Measurements from ENCODE around the gene C21orf91.

Gene C21orf91

GRCh38 chr21:17819114-17819876 lies at the start of gene C21orf91:
Gene C21orf91, minus strand, starts transcription at chr21:17819356. Its CDS starts 1,038 bp downstream, at chr21:17818318.
- no peak for FAIRE-seq

- FAIRE-seq: no peak
Observed at GRCh38 chr21:17866590-17866989, 47.4 kb upstream of the C21orf91 start.

GRCh38 chr21:17859661-17860060 lies 40.5 kb upstream of the C21orf91 start:
- FAIRE-seq: no peak

- no peak for FAIRE-seq
Observed at GRCh38 chr21:17858747-17859146, 39.6 kb upstream of the C21orf91 start.

- FAIRE-seq: no peak
Observed at GRCh38 chr21:17854745-17855144, 35.6 kb upstream of the C21orf91 start.

- no peak for FAIRE-seq
Observed at GRCh38 chr21:17853393-17854275, 34.5 kb upstream of the C21orf91 start.

- no peak for FAIRE-seq
Observed at GRCh38 chr21:17848228-17848627, 29.1 kb upstream of the C21orf91 start.

GRCh38 chr21:17841103-17841502 lies 21.9 kb upstream of the C21orf91 start:
- no peak for FAIRE-seq

- FAIRE-seq: no peak
Observed at GRCh38 chr21:17834639-17835354, 15.6 kb upstream of the C21orf91 start.

- FAIRE-seq: no peak
Observed at GRCh38 chr21:17829472-17829871, 10.3 kb upstream of the C21orf91 start.

GRCh38 chr21:17828223-17828622 lies 9.1 kb upstream of the C21orf91 start:
- no peak for FAIRE-seq

- no peak for FAIRE-seq
Observed at GRCh38 chr21:17823846-17824245, 4.7 kb upstream of the C21orf91 start.

- no peak for FAIRE-seq
Observed at GRCh38 chr21:17821121-17821520, 2.0 kb upstream of the C21orf91 start.

GRCh38 chr21:17819877-17820229 lies 697 bp upstream of the C21orf91 start:
- FAIRE-seq: peak; percentile 87

- no peak for FAIRE-seq
Observed at GRCh38 chr21:17818186-17819113, 706 bp downstream of the C21orf91 start.

- no peak for FAIRE-seq
Observed at GRCh38 chr21:17813353-17813752, 5.8 kb downstream of the C21orf91 start.

GRCh38 chr21:17805966-17806365 lies 13.2 kb downstream of the C21orf91 start:
- FAIRE-seq: no peak

GRCh38 chr21:17803536-17803935 lies 15.6 kb downstream of the C21orf91 start:
- FAIRE-seq: no peak

GRCh38 chr21:17802572-17802971 lies 16.6 kb downstream of the C21orf91 start:
- no peak for FAIRE-seq

GRCh38 chr21:17799414-17800164 lies 19.6 kb downstream of the C21orf91 start:
- no peak for FAIRE-seq

GRCh38 chr21:17798796-17799195 lies 20.4 kb downstream of the C21orf91 start:
- no peak for FAIRE-seq

Data from A204.1 (cell line).